UCSD-AML1 (cell line): ENCODE measurements around the gene CFAP161.

Experiments used
- DNase-seq: peaks from one replicate; lab custom pipeline; 2025; ENCODE audit not compliant: unreplicated experiment; lab: John Stamatoyannopoulos, UW

The CFAP161 gene

DNA sequence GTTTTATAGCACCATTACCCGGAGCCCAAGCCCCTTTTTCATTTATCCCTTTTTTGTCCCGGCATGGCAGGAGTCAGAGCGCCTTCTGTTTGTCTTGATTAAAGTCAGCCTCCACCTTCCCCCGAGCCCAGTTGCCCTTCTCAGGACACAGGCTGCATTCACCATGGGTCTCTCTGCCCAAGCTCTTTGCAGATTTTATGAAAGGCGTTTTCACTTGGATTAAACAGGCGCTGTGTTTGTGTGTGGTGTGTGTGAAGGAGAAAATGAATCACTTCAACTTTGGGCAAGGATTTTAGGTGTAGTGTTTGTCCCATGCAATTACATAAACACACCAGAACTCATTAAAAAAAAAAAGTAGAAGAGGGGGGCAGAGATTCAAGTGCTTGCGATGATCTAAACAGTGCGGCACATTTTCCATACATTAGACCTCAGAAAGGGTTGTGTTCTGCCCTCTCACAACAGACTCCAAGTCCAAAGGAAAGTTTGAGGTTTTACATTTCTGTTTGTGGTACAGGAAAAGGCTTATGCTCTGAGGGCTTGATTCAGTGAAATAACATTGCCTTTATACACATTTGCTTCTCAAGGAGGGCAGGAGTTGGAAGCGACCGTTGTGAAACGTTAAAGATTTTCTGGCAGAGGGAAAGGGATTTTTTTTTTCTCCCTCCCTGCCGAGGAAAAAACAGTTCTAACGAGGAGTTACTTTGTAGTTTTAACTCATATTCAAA is 48.1 kb downstream of the CFAP161 start:
- no peak for DNase-seq

DNA sequence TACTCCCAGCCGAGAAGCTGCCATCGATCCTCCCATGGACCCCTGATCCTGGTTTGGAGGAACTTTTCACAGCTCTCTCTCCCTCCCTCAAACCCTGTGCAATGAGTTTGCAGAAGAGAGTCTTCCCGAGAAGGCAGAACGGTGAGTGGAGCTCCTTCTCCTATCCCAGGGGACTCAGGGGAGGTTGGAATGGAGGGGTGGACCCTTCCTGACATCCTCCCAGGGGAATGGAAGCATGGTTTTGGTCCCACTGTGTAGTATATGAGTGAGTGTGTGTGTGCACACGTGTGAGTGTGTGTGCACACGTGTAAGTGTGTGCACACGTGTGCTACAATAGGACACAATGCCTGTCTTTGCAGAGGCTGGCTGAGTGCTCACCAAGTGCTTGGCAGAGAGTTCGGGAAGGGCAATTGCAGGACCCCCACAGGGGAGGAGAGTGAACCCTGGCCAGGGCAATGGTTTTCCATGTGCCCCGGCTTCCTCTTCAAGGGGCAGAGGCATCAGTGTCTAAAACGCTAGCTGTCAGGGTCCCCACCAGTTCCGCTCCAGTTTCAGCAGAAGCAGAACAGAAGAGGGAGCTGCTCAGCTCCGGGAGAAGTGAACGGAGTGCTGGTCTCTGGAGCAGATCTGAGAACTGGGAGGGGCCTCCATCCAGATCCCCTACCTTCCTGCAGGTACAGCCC is 48.8 kb downstream of the CFAP161 start:
- DNase-seq: no peak

DNA sequence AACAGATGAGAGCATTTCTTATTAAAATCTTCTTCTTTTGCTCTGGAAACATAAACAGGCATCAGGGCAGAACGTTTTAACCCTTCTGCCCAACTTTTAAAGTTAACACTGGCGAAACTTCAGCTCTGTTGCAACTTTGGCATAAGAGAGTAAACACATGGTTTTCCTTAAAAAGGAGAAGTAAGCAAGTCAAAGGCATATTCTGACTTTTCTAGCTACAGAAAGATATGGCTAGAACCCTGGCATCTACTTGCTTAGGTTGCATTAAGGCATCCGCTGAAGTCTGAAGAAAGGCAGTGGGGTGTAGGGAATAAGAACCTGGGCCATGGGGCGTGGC is 49.3 kb downstream of the CFAP161 start:
- DNase-seq: no peak

- no peak for DNase-seq
These were observed 50.1 kb downstream of the CFAP161 start for GRCh38 chr15:81184188-81184587.

DNA sequence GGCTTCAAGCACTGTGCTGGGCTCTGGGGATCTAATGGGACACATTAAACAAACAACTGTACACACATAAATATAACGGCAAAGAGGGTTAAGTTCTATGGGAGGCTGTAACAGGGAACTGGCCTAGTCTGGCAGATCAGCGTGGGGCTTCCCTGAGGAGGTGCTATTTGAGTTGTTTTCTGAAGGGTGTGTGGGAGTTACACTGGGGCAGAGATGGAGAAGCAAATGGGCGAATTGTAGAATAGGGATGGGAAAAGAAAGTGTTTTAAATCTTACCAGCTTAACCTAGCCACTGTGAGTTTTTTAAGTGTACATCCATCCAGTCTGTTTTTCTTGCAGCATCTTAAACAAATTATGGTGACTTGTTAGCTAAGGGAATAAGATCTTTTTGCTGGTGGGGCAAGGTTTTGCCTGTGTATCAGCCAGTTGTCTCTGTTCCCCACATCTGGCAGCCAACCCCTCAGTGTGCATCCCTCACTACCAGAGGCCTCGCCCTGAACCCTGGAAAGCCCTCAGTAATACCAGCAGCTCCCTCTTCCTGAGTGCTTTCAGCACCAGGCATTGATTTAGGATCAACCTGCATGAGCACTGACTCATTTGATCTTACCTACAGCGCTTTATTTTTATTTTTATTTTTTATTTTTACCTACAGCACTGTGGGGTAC is 51.7 kb downstream of the CFAP161 start:
- no peak for DNase-seq

DNA sequence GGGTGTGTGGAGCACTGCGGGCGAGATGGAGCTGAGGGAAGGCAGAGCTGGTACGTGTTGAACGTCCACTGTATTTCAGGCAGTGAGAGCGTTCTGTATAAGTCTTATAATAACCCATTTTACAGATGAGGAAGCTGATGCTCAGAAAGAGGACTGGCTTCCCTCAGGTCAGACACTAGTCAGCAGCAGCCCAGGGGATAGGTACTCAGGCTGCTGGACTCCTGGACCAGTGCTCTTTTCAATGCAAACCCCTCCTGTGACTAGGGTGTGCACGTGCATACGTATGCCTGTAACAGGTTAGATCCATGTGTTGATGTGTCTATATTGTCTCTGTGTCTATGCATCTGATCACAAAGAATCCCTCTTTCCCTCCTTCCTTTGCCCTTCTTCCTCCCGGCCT is 54.3 kb downstream of the CFAP161 start:
- DNase-seq: no peak

DNA sequence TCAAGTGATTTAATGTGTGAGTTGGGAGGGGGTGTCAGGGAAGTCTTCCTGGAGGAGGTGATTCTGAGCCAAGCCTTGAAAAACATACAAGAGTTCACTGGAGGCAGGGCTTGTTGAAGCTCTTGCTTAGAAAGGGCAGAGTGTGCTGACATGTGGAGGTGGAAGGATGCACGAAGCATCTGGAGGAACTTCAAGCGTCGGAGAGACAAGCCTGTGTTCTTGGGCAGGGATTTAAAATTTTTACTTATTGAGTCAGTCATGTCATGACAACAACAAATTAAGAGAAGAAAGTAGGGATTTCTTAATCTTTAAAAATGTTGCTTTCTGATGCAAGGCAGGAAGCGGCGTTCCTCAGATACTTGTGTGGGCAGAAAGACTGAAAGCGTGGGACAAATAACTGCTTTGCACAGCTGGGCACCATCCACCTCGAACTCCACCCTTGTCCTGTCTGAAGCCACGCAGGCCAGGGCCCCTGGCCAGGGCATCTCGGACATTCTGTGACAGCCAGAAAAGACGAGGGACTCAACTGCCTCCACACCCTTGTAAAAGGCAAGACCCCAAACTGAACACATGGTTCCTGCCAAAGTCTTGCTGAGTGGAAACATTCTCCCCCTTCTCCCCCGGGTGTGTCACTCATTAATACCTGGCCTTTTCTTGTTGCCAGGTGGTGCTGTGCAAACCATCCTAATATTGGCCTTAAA is 55.7 kb downstream of the CFAP161 start:
- no peak for DNase-seq

DNA sequence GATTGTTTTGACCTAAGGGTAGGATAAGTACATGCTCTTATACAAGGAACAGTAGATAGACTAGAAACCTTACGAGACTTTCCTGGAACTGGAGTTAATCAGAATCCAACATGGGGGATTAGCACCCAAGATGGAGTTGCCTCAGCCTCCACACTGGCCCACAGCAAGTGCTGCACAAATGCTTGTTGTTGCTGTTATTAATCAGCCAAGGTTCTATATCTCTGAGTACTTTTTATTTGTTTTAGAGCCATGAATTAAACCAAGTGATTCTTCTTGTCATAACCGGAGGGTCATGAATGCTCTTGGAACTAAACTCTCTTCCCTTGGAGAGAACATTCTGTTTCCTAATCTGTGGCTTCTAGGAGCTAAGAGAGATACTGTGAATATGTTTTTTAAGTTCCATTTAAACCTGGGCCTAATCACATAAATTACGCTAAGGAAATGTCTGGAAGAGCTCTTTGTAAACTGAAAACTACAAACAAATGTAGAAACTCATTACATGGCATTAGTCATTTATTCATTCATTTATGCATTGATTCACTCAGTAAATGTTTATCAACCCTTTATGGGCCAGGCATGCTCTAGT is 56.9 kb downstream of the CFAP161 start:
- DNase-seq: no peak

DNA sequence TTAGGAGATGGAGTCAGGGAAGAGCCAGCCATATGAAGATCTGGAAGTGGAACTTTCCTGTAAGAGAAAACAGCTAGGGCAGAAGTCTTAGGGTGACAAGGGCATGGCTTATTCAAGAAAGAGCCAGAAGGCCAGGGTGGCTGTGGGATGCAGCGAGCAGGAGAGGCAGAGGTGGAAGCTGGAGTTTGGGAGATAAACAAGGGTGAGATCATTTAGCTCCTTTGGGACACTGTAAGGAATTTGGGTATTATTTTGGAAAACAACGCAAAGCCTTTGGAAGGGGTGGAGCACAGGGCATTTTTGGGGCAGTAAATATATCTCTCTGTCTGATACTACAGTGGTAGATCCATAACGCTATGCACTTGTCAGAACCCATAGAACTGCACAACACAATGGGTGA is 57.6 kb downstream of the CFAP161 start:
- no peak for DNase-seq

GRCh38 chr15:81194723-81195122 is 60.7 kb downstream of the CFAP161 start:
- DNase-seq: no peak

- DNase-seq: no peak
These were observed 61.3 kb downstream of the CFAP161 start for GRCh38 chr15:81195339-81195864.

- DNase-seq: no peak
These were observed 62.6 kb downstream of the CFAP161 start, which contains the start of gene IL16 for GRCh38 chr15:81196576-81197254. TSS of gene IL16 (plus strand) at chr15:81196879. CDS start at chr15:81225400, 28,521 bp downstream.

GRCh38 chr15:81197255-81197630 is 63.2 kb downstream of the CFAP161 start:
- no peak for DNase-seq

- no peak for DNase-seq
These were observed 63.7 kb downstream of the CFAP161 start for GRCh38 chr15:81197688-81198281.
